Head of caudate nucleus (tissue), 42 donors: ENCODE measurements around the gene ZNF682.
"Not testable (repeated sequence)": the region's sequence is repeated elsewhere in the genome, so short reads cannot be mapped to it uniquely, and the experiment has no call there.

Source experiments
- DNase-seq, 42 donors: peaks; one replicate each; pipeline versions ENCODE4 v3.0.0 to v3.0.0-alpha.2; 2020 to 2021; ENCODE audit warnings: mixed read lengths in 7 of 42
- intact Hi-C: fragments of 100-400 bp; cut with DNase I; formaldehyde crosslinking; loops from one replicate; pipeline ENCODE4 v1.15.0; 2022

ZNF682 gene

DNA sequence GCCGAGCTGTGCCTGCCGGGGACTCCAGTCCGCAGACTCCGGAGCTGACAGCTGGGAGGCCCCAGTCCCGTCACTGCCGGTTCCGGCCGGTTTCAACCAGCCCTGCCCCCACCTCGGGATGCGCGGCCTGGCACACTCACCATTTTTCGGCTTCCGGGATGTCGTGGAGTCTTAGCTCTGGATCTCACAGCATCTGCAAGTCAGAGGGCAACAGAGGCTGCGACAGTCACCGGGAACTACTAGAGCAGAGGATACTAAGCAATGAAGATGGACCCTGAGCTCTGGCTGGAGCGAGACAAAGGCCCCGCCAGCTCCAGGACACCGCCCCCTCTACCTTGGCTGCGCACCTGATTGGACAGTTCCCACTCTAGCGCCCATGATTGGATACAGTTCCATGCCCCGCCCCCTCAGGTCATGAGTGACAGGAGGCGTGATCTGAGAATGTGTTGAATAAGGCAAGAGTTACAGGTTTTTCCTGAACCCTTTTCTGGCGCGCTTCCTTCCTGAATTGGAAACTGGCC, at the start of gene ZNF682:
ZNF682 (minus strand) TSS at position 303 of the 521 bp plus-strand sequence; CDS start at position 143, 160 bp downstream.
- DNase-seq, result peak; percentile 92 to 99 (median 96)
- intact Hi-C loops, result no loop called here

DNA sequence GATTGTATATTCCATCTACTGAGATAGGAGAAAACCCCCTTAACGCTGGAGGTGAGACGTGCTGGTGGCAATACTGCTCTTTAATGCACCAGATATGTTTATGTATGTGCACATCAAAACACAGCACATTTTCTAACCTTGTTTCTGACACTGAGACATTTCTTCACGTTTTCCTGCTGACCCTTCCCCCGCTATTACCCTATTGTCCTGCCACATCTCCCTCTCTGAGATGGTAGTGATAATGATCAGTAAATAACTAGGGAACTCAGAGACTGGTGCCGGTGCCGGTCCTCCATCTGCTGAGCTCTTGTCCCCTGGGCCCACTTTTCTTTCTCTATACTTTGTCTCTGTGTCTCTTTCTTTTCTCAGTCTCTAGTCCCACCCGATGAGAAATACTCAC, 43.6 kb upstream of the ZNF682 start:
- DNase-seq, intact Hi-C loops: not testable (repeated sequence)

DNA sequence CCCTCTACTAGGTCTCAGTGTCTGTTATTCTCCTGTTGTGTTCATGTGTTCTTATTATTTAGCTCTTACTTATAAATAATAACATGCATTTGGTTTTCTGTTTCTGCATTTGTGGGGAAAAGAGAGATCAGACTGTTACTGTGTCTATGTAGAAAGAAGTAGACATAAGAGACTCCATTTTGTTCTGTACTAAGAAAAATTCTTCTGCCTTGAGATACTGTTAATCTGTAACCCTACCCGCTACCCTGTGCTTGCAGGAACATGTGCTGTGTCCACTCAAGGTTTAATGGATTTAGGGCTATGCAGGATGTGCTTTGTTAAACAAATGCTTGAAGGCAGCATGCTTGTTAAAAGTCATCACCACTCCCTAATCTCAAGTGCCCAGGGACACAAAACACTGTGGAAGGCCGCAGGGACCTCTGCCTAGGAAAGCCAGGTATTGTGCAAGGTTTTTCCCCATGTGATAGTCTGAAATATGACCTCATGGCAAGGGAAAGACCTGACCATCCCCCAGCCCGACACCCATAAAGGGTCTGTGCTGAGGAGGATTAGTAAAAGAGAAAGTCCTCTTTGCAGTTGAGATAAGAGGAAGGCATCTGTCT, 43.0 kb upstream of the ZNF682 start:
- DNase-seq, intact Hi-C loops: not testable (repeated sequence)

DNA sequence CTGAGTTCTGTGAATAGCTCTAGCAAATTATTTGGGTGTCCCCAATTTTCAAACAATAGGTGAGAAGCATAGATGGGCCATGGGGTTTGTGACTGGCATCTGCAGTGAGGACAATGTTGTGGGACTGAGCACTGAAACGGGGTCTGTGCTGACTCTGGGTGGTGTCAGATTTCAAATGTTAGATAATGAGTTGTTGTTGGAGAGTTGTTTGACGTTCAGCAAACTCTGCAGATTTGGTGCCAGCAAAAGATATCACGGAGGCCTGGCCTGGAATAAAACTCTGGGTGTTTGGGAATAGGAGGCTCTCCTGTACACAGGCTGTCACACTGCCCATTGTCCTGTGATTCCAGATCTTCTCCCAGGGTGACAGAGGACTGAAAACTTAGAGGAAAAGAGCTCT, 41.4 kb upstream of the ZNF682 start:
- no peak for DNase-seq
- intact Hi-C loops, result no loop called here

DNA sequence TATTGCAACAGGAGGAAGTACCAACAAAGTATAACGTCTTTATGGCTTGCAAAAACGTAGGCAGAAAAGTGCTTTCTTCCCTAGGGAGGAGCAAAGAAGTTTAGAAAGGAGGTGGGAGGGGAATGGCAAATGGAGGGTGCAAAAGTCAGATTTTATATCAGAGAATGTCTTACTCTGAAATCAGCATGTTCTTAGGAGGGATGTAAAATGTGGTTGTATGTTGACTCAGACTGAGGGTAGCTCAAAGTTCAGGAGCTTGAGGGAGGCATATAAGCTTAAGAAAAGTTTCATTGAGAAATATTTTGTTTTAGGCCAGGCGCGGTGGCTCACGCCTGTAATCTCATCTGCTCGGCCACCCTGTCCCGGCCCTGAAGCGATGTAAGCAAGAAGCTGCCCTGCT, 40.2 kb upstream of the ZNF682 start:
- intact Hi-C loops, result no loop called here
- no peak for DNase-seq

DNA sequence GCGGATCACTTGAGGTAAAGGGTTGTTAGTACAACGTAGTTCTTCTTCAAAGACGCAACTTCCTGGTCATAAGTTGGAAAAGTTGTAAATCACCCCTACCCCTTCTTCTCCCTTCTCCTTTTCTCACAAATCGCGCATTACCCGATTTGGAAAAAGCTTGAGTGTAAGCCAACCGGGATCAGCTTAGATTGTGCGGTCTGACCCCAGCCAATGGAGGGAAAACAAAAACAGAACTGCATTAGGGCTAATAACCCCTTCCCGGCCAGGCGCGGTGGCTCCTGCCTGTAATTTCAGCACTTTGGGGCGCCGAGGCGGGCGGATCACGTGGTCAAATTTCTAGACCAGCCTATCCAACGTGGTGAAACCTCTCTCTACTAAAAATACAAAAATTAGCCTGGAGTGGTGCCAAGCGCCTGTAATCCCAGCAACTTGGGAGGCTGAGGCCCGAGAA, 39.3 kb upstream of the ZNF682 start:
- peak in 27 of 42 donors; percentile 2 to 55 (median 18) for DNase-seq

DNA sequence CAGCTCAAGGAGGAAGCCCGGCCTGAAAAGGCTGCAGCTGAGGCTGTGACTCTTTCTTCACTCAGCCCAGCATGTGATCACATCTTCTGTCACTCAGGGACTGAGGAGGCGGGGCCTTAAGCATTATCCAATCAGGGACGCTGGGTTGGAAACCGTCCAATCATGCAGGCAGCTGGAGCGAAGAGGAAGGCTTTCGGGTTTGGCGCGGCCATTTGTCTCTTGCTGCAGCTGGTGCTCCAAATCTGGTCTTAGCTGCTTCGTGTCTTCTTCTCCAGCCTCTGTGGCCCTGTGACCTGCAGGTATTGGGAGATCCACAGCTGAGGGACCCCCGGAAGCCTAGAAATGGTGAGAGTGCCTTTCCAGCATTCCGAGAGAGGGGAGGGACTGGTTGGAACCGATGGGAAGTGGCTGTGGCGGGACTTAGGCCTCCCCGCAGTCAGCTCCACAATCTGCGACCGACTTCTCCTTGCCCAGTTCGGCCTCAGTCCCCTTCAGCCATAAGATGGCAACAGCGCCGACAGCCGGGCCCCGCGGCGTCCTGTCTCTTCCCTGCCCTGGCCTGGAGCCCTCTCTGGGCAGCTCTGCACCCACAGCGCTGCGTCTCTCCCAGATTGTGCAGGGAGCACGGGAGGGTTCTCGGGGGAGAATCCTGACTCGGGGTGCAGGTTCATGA, 38.6 kb upstream of the ZNF682 start, which contains the start of gene ZNF90:
ZNF90 (plus strand) TSS at position 210 of the 673 bp plus-strand sequence; CDS start at position 343, 133 bp downstream.
- peak; percentile 88 to 98 (median 96) for DNase-seq
- intact Hi-C loops, result no loop called here

More for the DNA sequence above, 39.3 kb upstream of the ZNF682 start:
- intact Hi-C loops, result no loop called here

DNA sequence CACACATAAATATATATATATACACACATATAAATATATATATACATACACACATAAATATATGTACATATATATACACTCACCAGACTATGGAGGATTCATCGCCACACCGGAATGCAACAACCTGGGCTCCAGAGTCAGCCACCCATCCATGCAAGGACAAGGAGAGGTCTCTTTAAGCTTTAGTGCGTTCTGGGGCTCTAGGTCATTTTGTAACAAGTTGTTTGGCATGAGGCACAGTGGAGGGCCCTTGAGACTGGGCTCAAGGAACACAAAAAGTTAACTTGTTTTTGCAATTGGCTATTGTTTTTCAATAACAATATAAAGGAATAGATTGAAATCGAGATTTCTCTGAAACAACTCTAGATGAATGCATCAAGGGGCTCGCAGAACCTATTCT, 33.6 kb upstream of the ZNF682 start:
- DNase-seq, result no peak
- intact Hi-C loops, result no loop called here

DNA sequence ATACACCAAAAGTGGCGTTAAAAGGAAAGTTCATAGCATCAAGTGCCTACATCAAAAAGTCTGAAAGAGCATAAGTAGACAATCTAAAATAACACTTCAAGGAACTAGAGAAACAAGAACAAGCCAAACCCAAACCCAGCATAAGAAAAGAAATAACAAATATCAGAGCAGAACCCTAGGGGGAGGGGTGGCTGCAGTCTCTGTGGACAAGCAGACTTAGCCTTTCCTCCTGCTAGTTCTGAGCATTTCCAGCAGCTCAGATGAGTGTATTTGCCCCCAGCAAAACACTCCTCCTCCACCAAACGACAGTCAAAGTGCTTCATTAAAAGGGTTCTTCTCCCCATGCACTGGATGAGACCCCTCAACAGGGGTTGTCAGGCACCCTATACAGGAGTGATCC, 31.4 kb upstream of the ZNF682 start:
- DNase-seq, result no peak
- intact Hi-C loops, result no loop called here

DNA sequence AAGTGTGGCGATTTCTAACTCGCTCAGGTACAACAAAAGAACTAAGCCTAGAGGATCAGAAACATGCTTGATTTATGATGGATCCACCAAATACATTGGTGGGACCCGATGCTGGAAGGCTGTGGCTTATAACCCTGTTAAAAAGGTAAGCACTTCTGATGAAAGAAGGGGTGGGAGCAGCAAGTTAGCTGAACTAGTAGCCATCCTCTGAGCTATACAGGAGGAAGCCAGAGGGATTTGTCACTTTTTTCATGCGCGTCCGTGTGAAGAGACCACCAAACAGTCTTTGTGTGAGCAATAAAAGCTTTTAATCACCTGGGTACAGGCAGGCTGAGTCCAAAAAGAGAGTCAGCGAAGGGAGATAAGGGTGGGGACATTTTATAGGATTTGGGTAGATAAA, 29.3 kb upstream of the ZNF682 start:
- intact Hi-C loops, result not testable (repeated sequence)

DNA sequence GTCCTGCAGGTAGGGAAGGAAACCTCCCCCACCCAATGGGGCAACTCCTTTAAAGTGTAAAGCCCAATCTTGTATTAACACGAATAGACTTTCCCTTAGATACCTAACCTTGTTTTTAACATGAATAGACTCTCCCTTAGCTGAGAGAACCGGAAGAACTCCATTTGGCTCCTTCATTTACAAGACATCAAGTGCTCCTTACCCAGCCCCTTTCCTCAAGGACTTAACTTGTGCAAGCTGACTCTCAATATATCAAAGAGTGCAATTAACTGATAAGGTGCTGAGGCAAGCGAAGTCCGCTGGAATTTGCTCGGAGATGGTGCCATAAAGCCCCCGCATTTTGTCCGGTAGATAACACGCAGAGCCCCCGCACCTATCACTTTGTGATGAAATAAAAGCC, 28.6 kb upstream of the ZNF682 start:
- no peak for DNase-seq
- intact Hi-C loops, result no loop called here

More for the DNA sequence above, 29.3 kb upstream of the ZNF682 start:
- not testable (repeated sequence) for DNase-seq

DNA sequence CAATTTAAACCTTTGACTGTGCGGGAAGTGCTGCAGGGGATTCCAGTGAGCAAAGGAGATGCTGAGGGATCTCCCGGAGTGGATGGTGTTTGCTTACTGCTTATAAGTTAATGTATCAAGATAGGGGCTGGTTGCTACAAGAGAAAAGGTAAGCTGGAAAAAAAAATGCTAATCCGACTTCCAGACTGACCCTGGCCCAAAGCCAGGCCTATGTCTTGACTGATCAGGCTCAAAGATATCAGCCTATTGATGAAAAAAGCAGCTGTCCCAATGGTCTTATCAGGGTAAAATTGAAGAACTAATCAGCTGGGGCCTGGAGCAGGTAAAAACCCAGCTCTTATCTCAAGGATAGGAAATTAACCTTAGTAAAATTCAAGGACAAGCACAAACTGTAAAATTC, 27.6 kb upstream of the ZNF682 start:
- intact Hi-C loops, result no loop called here

DNA sequence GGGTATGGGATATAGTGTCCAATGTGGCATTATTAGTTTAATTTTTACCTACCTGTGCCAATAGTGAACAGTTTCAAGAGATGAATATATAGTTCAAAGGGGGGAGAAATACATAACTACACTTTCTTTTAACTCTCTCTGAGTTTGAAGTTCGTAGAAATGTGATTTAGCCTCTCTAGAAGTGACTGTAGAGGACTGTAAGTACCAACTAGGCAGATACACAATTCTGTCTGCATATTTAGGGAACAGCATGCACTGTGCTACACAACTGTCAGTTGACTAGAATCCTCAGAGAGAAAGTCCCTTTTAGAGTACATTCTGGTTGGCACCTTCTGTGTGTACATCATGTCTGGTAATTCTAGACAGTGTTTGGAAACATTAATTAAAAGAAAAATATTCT, 21.0 kb upstream of the ZNF682 start:
- DNase-seq, result no peak
- intact Hi-C loops, result no loop called here

More for the DNA sequence above, 27.6 kb upstream of the ZNF682 start:
- DNase-seq, result no peak

DNA sequence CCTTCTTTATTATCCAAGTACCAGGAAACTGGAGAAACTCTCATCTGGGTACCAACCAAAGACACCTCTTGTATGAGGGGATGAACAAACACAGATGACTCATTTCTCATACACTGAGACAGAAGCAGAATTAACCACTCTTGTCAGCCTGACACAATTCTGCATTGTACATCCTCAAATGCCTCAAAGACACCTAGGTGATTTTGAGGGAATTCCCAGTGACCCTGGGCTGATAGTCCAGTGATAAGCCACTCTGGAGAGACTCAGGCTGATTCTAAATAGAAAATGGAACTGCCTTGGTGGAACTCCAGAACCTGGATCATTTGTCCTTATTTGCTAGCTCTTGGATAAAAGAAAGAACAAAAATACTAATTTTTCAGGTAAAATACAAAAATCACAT, 19.4 kb upstream of the ZNF682 start:
- not testable (repeated sequence) for DNase-seq
- intact Hi-C loops, result loop anchor here (10.0 kb wide), 1 partner anchor 226 kb away; no protein-coding TSS in a partner anchor

DNA sequence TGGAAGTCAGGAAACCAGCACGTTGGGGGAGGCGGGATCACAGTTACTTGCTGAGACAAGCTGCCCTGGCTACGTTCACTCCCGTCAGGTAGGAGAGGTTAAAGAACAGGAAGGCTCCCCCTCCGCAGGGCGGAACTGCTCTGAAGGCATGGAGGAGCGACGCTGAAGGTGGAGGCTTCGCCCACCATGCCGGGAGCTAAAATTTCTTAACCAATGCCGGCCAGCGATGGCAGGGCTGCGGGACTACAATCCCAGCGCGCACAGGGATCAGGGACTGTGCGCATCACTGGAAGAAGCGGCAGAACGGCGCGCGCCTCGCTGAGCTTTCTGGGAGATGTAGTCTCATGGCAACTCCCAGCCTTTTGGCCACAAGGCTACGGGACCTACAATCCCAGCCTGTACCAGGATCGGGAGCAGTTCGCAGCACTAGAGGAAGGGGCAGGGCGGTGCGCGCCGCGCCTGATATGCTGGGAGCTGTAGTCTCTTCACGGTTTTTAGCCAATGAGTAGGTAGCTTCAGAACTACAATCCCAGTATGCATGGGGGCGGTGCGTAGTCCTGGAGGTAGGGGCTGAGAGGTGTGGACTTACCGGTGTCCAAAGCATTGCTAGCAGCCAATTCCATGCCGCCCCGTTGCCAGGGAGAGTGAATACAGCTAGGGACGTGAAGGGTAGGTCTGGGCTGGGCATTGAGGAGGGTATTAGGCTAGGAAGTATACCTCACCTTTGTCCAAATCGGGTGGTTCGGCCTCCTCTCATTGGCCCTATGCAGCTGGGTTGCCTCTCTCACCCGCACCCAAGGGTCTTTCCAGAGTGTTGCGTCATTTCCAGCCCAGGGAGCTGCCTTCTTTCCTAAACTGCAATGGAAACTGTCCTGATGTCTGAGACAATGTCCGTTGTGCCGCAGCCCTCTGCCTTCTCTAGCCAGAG, 12.8 kb upstream of the ZNF682 start:
- intact Hi-C loops, result loop anchor here (10.0 kb wide), 1 partner anchor 233 kb away; no protein-coding TSS in a partner anchor
- DNase-seq, result peak; percentile 90 to 100 (median 99)

DNA sequence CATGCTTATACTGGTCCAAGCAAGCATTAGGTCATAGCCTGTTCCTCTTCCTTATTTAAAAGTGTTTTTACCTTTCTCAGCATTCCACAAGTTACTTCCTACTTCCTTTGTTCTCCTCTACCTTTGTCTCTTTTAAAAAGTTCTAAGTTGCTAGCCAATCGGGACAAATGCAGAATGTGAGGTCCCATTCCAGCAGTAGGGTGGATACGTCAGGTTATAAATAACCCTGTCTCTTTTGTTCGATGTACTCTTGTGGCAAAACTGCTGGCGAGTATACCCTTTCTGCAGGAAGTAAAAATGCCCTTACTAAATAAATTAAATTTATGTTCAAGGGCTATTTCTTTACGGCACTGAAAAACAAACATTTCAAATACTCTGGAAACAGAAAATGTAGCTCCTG, 6.4 kb upstream of the ZNF682 start:
- intact Hi-C loops, DNase-seq: not testable (repeated sequence)

DNA sequence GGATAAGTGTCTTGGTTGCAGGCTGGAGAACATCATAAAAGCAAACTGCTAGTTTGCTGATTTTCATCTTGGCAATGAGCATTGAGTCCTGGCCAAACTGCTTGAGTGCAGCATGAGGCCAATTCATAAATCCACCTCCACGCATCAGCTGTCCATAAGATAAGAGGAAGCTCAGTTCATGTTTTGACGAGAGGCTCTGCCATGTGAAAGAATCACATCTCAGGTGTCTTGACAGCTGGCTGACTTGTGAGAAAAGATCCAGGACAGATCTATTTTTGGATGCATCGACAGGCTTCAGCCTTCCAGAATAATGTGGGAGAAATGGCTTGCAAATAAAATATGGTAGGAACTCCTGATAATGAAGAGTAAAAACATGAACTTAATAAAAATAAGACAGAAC, 5.4 kb upstream of the ZNF682 start:
- no peak for DNase-seq
- intact Hi-C loops, result no loop called here

DNA sequence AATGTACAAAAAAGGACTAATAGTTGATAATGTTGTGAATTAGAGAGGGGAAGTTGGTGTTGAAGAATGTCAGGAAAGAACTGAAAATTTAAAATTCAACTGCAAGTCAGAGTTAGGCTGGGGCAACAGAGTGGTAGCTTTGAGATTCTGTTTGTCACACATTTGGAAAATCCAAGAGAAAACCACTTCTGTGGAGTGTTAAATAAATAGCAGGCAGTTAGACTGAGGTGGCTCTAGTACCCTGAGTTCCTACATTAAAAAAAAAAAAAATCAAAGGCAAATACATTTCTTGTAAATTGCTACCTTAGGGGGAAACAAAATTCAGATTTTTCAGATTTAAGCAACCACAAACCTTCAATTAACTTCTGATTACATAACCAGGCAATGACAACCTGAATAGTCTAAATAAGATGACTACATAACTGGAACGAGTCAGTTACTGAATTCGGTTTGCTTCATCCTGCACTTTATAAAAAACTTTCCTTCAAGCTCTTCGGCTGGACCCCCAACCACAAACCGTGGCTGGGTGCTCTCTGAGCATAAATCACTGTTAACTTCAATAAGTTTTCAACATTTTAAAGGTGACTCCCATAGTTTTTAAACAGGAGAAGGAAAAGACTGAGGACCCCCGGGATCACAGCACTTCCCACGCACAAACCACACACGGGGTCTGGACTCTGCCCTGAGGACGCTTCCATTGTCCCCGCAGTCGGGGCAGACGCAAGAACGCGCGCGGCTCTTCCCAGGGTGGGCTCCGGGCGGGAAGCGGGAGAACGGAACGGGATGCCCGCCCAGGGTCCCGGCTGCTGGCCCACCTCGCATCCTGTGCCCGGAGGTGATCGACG, 725 bp downstream of the ZNF682 start:
- intact Hi-C loops, result no loop called here
- no peak for DNase-seq
